GM12878 (cell line): ENCODE data around the gene KIF3A. TPM values are rescaled to one million over a fixed set of nuclear protein-coding genes. Genes with fewer than 3 reads are reported as not detected.

ENCODE experiments used
- ATAC-seq: fragments of 200-7000 bp; cut with Tn5 transposase; 3 replicates; pipeline ENCODE4 v1.9.1; 2020; ENCODE audit warnings: mild to moderate bottlenecking, moderate library complexity
- BruUV-seq: library from RNA; stranded (reverse); fragments of 400-500 nt; replicated peaks from 2 replicates; lab custom pipeline; 2021; lab: Mats Ljungman, UMichigan
- CTCF ChIA-PET: fragments of 300-600 bp; sonication (Branson Sonifier 250); formaldehyde crosslinking; extraction: SDS; loops from one replicate; lab custom pipeline; 2021; ENCODE audit warnings: inconsistent platforms; lab: Yijun Ruan, JAX
- POLR2A ChIA-PET: fragments of 350-600 bp; formaldehyde crosslinking; extraction: SDS; loops from one replicate; lab custom pipeline; 2021; ENCODE audit warnings: inconsistent platforms; lab: Charles Lee
- RAD21 ChIA-PET: fragments of 300-600 bp; sonication (Branson Sonifier 250); formaldehyde crosslinking; loops from one replicate; lab custom pipeline; 2023; ENCODE audit warnings: antibody characterized with exemption; ENCODE audit not compliant: unreplicated experiment; lab: Charles Lee
- SMC1A ChIA-PET: fragments of 300-600 bp; sonication (Branson Sonifier 250); formaldehyde crosslinking; loops from one replicate; lab custom pipeline; 2023; ENCODE audit not compliant: unreplicated experiment, uncharacterized antibody; lab: Charles Lee
- DNase-seq: peaks from one replicate; pipeline ENCODE4 v3.0.0-alpha.2; 2011; ENCODE audit warnings: low read depth, low spot score
- FAIRE-seq: peaks from 3 replicates; lab custom pipeline; 2011; peaks lifted over from hg19 to GRCh38; lab: Jason Lieb, UNC
- H2AFZ ChIP-seq: 2 replicates; pipeline ENCODE4 v1.6.0; 2011; ENCODE audit warnings: low read depth, low read length, control low read depth; ENCODE audit not compliant: control insufficient read depth
- H3K27ac ChIP-seq: 2 replicates; pipeline ENCODE4 v1.5.1; 2011; ENCODE audit warnings: control low read depth; ENCODE audit not compliant: control insufficient read depth, insufficient read depth
- H3K27me3 ChIP-seq, 2 experiments: replicated peaks in 1 of 2; 2 replicates each; pipeline versions ENCODE4 v1.6.0 to v1.6.1; 2011; ENCODE audit warnings: low read length in 1 of 2; ENCODE audit not compliant: control insufficient read depth in 2 of 2, insufficient read depth in 2 of 2
- H3K36me3 ChIP-seq, 2 experiments: 2 replicates each; pipeline ENCODE4 v1.5.1; 2011; ENCODE audit warnings: low read length in 1 of 2; ENCODE audit not compliant: control insufficient read depth in 2 of 2, insufficient read depth in 2 of 2
- H3K4me1 ChIP-seq: 2 replicates; pipeline ENCODE4 v1.6.1; 2011; ENCODE audit warnings: mild to moderate bottlenecking, low read length, moderate library complexity, mixed read lengths; ENCODE audit not compliant: control insufficient read depth, insufficient read depth
- H3K4me2 ChIP-seq: 2 replicates; pipeline ENCODE4 v1.6.0; 2011; ENCODE audit warnings: control low read depth; ENCODE audit not compliant: control insufficient read depth, insufficient read depth
- H3K4me3 ChIP-seq: fragments of 200-600 bp; sonication (generic); 2 replicates; pipeline ENCODE4 v1.5.1; 2016
- H3K79me2 ChIP-seq: 2 replicates; pipeline ENCODE4 v1.6.0; 2011; ENCODE audit warnings: low read length; ENCODE audit not compliant: control insufficient read depth, insufficient read depth
- H3K9ac ChIP-seq: 2 replicates; pipeline ENCODE4 v1.8.0; 2011; ENCODE audit warnings: low read length, control low read depth, mixed read lengths; ENCODE audit not compliant: control insufficient read depth, insufficient read depth
- H3K9me3 ChIP-seq: replicated peaks from 3 replicates; pipeline ENCODE4 v1.5.1; 2011; ENCODE audit warnings: mild to moderate bottlenecking, low read length; ENCODE audit not compliant: control insufficient read depth, insufficient read depth
- H4K20me1 ChIP-seq: 2 replicates; pipeline ENCODE4 v1.6.0; 2011; ENCODE audit not compliant: control insufficient read depth, insufficient read depth
- ASH2L ChIP-seq: fragments of 300-600, 200-600 bp; sonication (generic); IDR thresholded peaks from 2 replicates; pipeline ENCODE4 v1.6.1; 2017; ENCODE audit warnings: low read depth, mild to moderate bottlenecking, borderline replicate concordance
- HDAC2 ChIP-seq: fragments of 200-600 bp; sonication (generic); IDR thresholded peaks from 2 replicates; pipeline ENCODE4 v1.6.1; 2017
- MEF2B ChIP-seq: fragments of 450-650 bp; IDR thresholded peaks from 2 replicates; pipeline ENCODE4 v1.6.1; 2018; ENCODE audit warnings: mild to moderate bottlenecking, moderate library complexity; ENCODE audit not compliant: partially characterized antibody, poor library complexity, severe bottlenecking
- TCF7 ChIP-seq: IDR thresholded peaks from 2 replicates; pipeline ENCODE4 v1.6.1; 2014; ENCODE audit warnings: antibody characterized with exemption, borderline replicate concordance
- WGBS: methylation state at CpG from one replicate; pipeline ENCODE4 v1.1.6; 2016; ENCODE audit warnings: low lambda C conversion rate; ENCODE audit not compliant: insufficient replicate concordance, insufficient coverage; ENCODE audit errors: missing lambda C conversion rate; 5-methylcytosine and 5-hydroxymethylcytosine counted together
- in situ Hi-C: fragments of 300-500 bp; cut with MboI; formaldehyde crosslinking; loops from 9 replicates; pipeline ENCODE4 v1.14.3; 2018; ENCODE audit warnings: mixed read lengths
- intact Hi-C: fragments of 100-400 bp; cut with micrococcal nuclease; formaldehyde crosslinking; loops from one replicate; pipeline ENCODE4 v1.14.2; 2022; ENCODE audit not compliant: unreplicated experiment
- polyA plus RNA-seq, 11 experiments: library from polyadenylated mRNA; depleted of rRNA in 4 of 11; unstranded in 6 of 11; stranded (reverse) in 5 of 11; fragments of >200 nt; fragmentation: Nextera tagmentation in 4 of 11; fragmentation: Illumina TruSeq in 1 of 11; extraction: Ambion mirVana in 4 of 11; extraction: Trizol in 1 of 11; gene quantifications; 1 replicate in 1 of 11; 2 replicates in 10 of 11; pipeline versions ENCODE4 v1.2.1 to v1.2.3, GENCODE V29; 2011 to 2016; ENCODE audit warnings: inconsistent platforms in 2 of 11, missing spikeins in 2 of 11, low read depth in 1 of 11
- total RNA-seq, 4 experiments: library from RNA; depleted of rRNA in 3 of 4; stranded (reverse); fragments of >200 nt in 3 of 4; fragmentation: Illumina TruSeq in 1 of 4; extraction: Trizol in 1 of 4; gene quantifications; 2 replicates each; pipeline versions ENCODE4 v1.2.1 to v1.2.3, GENCODE V29; 2013 to 2021

KIF3A gene
- total and polyA plus RNA-seq, 10 of the 15 experiments (the other 5 are each of a cell fraction or from before 2014, with no cell fraction given): 2.7 to 36.5 (median 10.0) TPM

DNA sequence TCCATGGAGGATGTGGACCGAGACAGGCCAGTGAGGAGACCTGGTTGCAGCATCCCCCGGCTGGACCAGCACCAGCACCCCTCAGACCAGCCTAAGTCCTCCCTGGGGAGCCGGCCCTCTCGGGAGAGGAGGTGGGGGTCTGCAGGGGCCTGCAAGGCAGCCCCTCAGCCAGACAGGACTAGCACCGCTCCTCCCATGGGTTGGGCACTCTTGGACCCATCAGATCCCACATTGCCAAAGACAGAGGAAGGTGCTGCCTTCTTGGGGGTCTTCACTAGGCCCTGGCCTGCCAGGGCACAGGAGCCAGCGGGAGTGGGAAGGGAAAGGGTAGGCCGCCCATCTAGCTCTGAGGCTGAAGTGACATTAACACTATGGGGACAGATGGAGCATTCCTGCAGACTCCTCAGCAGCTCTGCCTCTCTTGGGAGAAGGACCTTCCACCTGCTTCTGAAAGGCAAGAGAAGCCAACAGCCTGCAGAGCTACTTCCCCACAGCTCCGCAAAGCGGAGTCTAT lies 72.6 kb downstream of the KIF3A start:
- Histone ChIP-seq H3K9me3 (no peaks in the 10 kb centered on the region), H3K4me3 (no peak overlapping the region), H3K36me3 (no peaks in the 10 kb centered on the region), H4K20me1 (no peaks in the 10 kb centered on the region), H3K27me3 (no peaks in the 10 kb centered on the region), H2AFZ (no peak overlapping the region), H3K9ac (peak overlapping the region; percentile 5; the same call in 1 of the 2 replicates), H3K27ac (peak overlapping the region; percentile 96), H3K4me1 (peaks cover 56% of the 10 kb centered on the region), H3K79me2 (no peaks in the 10 kb centered on the region), H3K4me2 (no peak overlapping the region; the same call in 1 of the 2 replicates)
- RAD21 ChIA-PET: interaction anchor here (0.8 to 9.2 kb wide), 14 partner anchors 11 to 244 kb away, joined by 3 to 148 read pairs (median 18); partner anchors contain the start of genes CCNI2, IL4, KIF3A and RAD50
- CTCF ChIA-PET: interaction anchor here (0.5 to 7.0 kb wide), 7 partner anchors 10 to 628 kb away, joined by 3 to 57 read pairs (median 4); partner anchors contain the start of gene IL4
- POLR2A ChIA-PET: interaction anchor here (0.8 to 10.8 kb wide), 4 partner anchors 10 to 114 kb away, joined by 3 to 118 read pairs (median 15); partner anchors contain the start of gene IL4
- no peak for ATAC-seq
- SMC1A ChIA-PET: interaction anchor here (1.0 to 12.1 kb wide), 15 partner anchors 10 to 238 kb away, joined by 3 to 156 read pairs (median 14); partner anchors contain the start of genes IL4 and KIF3A
- no TSS peak for BruUV-seq
- intact Hi-C loops: loop anchor here (1.0 to 5.0 kb wide), 8 partner anchors 28 to 242 kb away; partner anchors contain the start of genes GDF9 and UQCRQ
- in situ Hi-C loops: no loop called here
- 92% methylated on average over 9 of the region's 9 CpGs for WGBS
- DNase-seq: no peak
- FAIRE-seq: no peak
- no peak for TF ChIP-seq HDAC2
- TF ChIP-seq ASH2L: no peak
- no peak for TF ChIP-seq MEF2B
- no peak for TF ChIP-seq TCF7
